NCI-H82 treated with DMSO at 0.1 percent for 48 hours (cell line): ENCODE data around the gene IKZF1.

ENCODE experiments used
- DNase-seq: peaks from one replicate; lab custom pipeline; 2025; ENCODE audit not compliant: unreplicated experiment; lab: John Stamatoyannopoulos, UW

Gene IKZF1

DNA sequence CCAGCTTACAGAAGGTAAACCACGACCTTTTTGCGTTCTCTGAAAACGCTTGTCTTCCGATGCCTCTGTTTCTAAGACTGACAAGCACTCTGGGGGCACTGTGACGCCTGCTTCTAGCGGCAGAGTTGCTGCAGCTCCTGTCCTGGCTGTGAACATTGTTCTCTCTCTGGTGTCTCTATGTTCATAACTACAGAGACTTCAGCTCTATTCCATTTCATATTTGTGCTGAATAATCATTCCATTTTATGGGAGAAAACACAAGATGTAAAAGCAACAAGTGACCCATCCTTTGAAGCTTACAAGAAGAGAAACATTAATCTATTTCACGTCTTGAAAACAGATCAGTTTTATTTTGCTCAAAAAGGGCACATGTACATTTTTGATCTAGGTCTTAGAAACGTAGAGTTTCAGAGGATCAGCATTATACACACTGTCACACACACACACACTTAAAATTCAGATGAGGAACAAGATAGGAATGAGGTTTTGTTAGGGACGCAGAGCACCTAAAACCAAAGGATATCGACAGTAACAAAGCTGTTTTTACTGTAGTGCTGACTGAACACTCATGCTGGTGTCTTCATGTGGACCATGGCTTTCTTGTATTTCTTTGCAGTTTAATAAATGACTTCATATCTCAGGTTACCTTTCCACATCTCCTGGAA is 3.0 kb downstream of the IKZF1 start:
- no peak for DNase-seq

DNA sequence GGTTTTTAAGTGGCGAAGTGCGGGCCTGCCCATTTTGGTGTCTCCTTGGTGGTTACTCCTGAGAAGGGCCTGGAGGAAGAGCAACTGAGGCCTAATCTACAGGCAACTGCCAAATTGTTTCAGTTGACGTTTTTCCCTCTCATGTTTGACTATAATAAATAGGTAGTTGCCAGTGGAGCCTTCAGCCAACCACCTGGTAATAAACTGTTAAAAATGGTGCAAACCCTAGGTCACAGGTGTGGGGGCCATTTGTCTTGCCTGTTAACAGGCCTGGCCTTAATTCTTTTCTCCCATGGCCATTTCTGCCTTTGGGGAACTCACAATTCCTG is 3.7 kb downstream of the IKZF1 start:
- DNase-seq, result no peak

DNA sequence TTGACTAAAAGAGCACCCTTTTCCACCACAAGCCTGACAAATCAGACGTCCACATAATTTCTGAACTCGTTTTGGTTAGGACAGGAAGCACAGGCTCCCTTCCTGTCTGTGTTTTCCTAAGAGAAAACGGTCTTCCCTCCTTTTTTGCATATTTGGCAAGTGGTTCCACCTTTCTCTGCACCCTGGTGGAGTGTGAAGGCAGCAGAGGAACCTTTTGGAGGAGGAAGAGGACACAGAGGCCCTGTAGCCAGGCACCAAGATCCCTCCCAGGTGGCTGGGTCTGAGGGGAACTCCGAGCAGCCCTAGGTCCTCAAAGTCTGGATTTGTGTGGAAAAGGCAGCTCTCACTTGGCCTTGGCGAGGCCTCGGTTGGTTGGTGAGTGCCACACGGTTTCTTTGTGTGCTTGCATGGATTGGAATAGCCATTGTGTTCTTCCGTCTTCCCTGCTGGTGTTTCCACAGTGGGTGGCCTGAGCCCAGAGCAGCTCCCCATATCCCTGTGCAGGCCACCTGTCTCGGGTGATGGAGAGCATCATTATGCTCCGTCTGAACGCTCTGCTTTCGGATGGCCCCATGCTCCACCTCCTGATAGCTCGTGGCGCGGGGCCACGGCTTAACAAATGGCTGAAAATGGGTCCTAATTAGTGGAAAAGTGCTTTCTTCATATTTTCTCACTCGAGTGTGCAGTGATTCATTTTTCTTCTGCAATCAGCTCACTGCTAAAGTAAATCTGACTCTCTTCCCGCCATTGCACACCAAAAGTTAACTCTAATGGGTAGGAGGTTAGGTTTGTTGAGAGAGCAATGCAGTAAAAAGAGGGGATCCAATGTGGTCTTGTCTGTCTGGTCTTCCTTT is 4.2 kb downstream of the IKZF1 start:
- no peak for DNase-seq

DNA sequence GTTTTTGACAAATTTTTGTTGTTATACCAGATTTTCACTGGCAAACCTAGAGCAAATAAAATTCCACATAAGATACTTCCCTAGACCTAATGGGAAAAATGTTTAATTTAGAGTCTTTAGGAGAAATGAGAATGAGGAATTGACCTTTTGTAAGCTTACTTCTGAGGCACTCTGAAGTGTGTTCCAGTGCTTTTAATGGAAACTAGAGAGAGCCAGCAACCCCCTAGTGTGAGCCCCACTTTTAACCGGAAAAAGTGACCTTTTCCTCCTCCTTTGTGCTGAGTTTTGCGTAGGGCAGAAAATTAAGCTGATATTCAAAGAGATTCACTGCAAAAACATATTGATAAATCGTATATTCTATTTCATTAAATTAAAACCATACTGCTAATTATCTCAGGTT is 5.2 kb downstream of the IKZF1 start:
- no peak for DNase-seq

DNA sequence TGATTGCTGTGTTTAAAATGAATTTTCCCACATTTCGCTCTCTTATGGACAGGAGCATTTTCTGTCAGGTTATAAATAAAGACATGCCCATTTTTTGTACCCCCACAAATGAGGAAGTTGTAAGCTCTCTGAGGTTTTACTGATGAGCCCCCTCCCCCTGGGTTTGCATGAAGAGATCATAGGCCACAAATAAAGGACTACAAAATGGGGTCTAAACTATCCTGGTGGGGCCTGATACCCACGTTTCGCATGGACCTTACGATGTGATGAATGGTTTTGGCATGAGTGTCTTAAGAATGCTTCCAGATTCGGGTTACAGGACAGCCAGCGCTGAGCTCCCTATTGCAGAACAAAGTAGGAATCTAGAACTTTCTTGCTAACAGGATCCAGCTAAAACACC is 5.8 kb downstream of the IKZF1 start:
- DNase-seq, result no peak

DNA sequence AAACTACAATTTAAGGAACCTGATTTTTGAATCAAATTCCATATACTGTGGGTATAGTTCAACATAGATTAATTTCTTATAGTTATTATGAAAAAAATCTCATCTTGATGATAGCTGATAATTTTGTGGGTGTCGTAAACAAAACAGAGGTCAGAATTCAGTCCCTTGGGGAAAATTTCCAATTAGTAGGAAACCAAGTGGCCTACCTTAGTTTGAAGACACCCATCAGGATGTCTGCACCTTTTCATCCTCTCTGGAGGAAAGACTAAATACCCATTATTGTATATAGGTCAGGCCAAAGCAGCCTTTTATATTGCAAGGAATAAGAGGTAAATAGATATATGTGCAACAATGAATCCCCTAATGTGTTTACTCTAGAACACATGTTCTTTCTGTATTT is 6.4 kb downstream of the IKZF1 start:
- no peak for DNase-seq

DNA sequence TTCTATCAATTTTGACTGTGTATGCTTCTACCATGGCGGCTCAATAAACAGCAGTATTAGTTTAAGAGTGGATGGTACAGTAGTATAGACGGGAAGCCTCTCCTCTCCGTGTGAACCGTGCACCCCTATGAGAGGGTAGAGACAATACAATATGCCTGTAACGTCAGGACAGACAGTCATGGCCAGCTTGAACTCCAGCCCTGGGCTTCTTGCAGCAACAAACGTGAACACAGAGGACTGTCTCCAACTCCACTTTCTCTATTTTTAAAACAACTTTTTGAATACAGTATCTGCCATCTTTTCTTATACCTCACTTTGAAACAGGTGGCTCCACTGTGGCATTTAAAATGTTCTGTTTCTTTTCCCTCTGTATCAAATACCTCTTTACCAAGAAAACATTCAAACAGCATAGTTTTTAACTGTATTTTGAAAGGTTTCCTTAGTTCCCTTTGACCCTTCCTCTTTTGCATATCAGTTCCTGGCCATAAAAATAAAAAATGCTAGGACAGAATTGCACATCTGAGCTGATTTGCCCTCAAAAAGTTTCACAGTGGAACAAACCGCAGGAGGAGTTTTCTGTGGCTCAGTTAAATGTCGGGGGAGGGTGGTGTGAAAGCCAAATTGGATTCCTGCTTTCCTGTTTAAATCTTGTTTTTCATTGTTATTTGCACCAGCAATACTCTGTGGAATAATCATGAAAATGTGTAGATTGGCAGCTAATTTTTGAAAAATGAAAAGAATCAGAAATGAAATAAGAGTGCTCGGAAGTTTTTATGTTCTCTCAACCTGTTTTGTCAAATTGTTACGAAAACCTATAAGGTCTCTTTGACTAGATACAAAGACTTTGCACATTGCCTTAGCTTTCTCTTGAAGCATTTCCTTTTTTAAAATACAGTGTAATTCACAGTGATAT is 8.0 kb downstream of the IKZF1 start:
- DNase-seq, result no peak

DNA sequence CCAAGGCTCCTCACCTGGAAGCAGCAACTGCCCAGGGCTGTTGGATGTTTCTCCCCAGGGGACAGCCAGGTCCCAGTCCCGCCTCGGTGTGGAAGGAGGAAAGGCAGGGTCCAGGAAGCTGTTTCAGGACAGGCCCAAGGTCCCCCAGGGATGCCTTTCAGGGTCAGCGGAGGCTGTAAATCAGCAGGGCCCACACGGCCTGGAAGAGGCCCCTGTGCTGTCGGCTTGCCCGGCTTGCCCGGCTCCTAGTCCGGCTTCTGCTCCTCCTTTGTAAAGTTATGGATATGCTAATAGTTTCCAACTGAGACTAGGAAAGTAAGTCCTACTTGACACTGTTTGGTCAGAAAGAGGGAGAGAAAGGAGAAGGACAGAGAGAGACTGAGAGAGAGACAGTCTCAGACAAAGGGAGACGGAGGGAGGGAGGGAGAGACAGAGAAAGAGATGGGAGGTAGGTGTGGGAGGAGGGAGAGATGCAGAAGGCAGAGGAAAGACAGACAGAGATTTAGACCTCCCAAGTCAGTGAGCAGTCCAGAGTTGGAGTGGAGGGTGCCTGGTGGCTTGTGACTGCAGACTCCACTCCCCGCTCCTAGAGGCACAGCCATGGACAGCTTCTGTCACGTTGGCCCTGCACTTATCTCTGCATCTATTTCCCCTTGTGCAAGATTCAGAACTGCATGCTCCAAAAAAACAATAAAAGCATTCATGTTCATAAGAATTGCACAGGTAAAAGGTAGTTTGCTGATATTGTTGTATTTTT is 10.5 kb downstream of the IKZF1 start:
- DNase-seq, result no peak

DNA sequence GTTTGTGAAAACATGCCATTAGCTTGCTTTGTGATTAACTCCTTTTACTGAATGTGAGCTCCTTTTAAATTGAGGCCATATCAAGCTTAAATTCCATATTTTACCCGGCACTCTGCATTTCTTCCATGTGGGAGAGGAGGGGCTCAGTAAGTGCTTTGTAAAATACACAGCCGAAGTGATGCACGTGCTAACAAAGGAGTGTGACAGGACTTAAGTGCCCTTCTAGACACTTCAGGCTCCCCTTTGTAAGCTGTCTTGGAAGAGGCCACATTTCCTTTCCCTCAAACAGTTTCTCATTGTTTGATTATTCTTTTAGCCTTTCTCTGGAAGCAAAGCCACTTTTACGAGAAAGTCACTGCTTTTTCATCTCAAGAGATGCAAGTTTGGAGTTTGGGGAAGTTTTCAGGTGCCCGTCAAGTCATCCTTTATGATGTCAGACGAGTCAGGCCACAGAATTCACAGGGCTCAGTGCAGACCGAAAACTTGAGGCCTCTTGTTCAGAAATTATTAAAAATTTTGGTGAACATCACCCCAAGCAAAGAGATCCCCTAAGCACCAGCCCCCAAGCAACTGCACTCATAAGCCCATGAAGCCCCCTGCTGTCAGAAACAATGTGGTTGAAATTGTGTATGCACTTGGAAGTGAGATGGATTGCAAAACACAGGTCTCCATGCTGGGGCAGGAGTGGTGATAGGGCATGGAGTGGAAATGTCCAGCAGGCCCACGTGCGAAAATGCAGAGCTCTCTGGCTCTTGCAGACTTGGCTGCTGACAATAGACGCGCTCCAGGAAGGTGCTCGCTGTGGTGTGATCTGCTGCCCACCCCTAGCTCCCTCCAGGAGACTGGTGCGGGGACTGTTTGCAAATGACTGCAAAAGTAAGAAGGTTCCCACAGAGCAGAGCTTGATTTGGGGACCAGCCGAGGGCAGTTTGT is 11.5 kb downstream of the IKZF1 start:
- DNase-seq, result no peak

DNA sequence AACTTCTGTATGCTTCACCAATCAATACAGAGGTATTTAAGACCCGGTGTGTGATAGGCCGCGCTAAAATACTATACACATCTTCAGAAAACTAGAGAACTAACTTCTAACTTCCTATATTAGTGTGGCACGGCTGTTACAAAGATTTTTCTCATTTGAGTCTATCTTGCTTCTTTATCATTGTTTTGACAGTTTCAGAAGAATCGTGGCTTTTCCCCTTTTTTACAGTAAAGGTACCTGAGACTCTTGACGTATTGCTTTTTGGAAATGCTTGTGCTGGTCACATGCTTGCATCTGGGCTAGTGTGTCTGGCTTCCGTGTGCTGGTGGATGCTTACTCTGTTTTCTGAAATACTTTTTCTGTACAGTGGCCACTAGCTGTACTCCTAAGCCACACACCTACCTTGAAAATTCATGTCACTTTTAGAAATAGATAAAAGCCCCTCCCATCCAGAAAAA is 12.7 kb downstream of the IKZF1 start:
- DNase-seq, result no peak

DNA sequence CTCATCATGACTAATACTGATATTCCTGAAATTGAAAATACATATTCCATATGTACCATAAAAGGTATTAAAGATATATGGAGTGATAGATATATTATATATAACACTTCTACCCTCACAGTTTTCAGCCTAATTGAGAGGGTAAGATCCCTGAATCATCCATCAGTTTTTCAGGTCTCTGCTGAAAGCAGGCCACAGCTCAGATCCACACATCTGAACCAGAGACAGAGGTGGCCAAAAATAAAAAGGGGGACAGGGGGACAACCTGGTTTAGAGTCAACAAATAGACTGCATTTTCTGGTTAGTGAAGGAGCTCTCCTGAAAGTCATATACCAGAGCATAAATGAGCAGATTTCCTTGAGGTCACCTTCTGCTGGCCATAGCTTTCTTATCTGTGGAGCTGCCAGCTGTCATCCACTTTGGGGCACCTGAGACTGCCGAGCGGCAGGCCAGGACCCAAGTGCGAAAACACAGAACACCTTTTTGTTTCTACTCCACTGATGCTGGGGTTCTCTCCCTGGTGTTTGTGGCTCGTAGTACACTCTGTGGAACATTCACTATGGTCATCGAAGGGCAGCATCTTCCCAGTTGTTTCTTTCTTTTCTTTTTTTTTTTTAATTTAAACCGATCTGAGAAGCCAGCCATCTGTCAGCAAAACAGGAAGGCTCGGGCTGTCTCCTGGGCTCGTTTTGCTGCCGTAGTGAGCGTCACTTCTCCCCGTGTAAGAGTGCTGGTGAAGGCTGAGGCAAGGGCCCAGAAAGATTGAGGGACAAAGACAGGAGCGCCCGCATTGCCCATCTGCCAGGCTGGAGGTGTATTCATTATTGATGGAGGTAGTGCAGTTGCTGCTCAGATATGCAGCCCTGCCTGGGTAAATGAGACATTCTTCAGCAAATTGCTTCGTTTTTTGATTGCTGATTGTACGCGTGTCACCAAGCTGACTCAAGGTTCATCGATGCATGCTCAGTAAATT is 13.5 kb downstream of the IKZF1 start:
- DNase-seq, result no peak

DNA sequence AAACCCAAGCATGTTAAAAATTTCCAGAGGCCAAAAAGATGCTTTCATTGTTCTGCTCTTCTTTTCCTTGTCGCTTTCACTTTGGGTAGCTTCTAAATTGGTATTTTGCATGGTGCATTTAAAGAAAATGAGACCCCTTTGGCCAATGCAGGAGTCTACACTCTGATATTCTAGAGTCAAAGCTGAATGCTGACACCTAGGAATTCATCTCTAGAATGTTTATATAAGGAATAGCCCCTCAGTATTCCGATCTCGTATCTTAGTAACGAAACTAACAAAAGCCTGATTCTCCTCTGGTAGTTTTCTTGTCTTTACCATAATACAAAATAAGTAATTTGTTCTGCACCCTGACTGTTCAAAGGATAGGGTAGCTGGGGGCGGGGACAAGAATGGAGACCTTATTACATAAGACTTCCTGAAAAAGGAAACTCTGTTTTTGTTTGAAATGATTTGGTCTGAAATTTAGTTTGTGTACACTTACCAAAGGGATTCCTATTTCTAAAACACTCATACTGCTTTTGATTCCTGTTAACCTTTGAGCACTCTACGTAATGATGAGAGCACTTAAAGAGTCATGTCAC is 17.1 kb downstream of the IKZF1 start:
- no peak for DNase-seq

DNA sequence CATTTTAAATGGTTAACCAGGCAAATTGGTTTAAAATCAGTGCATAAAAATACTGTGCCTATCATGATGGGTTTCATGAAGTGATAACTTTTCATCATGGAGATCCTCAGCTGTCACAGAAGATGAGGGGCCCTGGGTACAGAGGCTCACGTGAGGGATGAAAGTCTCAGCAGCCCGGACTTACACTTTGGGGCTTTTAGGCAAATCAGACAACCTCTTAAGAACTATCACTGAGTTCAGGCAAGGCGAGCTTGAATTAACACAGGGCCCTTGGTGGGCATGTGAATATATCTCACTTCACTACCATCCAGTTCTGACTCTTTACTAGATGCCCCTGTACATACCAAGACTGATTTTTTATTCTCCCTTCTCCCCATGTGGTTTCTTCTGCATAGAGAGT is 19.6 kb downstream of the IKZF1 start:
- no peak for DNase-seq

DNA sequence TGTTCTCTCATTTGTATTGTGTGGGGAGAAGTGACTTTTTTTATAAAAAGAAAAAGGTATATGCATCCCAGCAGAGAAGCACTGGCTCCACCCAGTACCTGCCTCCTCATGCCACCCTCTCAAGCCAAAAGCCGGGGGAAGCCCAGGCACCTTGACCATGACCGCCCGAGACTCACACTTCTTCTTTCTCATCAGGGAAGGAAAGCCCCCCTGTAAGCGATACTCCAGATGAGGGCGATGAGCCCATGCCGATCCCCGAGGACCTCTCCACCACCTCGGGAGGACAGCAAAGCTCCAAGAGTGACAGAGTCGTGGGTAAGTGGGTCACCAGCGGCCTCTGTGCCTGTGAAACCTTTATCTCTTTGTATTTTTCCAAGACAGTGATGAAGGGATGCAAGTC is 22.9 kb downstream of the IKZF1 start:
- DNase-seq, result no peak

DNA sequence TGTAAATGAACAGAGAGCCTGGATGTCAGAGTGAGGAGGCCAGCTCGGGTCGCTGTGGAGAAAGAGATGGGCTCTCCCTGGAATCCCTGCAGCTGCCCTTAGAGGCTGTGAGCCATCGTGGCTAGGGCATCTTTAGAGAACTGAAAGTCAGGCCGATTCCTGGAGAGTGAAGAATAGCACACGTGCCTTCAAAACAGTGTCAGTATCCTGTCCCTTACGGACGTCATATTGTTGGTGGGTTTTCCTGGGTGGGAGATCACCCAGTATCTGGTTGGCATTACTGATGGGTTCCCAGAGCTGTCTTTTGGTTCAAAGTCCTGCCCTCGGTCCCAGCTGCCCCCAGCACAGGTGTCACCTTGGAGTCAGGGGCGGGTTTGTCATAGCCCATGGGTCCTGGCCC is 25.3 kb downstream of the IKZF1 start:
- DNase-seq, result no peak

DNA sequence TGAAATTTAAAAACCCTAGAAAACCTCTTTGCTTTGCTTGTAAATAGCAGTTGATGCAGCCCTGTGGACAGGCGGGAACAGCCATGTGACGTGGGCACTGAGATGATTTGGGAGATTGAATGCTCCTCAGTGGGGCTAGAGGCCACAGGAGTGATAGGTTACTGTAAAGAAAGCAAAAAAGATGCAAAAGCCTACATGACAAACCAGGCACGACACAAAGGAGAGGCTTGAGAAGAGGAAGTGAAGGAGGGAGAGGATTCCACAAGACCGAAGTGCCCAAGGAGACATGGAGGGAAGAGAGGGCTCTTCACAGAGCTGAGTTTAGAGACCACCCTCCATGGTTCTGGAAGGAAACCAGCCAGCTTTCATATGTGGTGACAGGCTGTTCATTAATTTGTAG is 25.7 kb downstream of the IKZF1 start:
- no peak for DNase-seq

DNA sequence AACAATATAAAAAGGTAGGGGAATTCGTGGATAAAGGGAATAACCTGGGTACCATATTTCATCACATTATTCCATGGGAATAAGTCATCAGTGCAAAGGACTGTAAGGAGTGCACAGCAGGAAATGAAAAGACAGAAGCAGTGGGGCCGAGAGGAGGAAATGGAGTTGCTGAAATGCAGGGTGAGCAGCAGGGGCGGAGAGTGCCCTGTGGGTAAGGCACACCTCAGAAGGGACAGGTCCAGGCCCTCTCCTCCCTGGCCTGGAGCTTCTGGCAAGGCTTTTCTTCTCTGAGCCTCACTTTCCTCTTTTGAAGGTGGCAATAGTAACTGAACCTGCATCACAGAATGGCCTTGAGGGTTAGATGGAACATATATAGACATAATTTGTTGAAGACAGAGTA is 26.2 kb downstream of the IKZF1 start:
- no peak for DNase-seq

DNA sequence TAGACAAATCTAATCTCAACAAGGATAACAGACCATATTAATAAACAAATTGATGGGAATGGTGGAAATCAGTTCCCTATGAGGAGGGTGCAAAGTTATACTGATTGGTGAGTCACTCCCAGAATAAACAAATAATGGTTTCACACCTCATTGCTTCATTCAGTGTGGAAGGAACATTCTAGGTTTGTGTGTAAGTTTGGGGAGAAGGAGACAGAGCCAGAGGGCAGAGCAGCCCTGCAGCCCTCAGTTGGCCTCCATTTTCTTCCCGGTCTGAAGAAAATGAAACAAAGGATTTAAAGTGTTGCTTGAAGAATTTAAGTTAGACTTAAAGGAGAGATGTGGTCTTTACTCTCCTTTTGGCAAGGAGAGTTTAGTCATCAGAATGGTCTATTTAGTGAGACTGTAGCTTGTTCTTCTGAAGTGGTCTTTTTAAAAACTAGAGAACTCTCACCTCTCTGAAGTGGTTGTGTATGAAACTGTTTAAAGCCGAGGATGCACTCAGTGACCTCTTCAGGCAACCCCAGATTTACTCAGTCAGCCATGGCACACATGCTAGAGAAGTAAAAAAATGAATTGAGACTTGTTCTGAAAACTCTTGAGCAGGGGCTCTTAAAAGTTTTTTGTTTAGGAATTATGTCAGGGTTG is 27.2 kb downstream of the IKZF1 start:
- no peak for DNase-seq
